Body of pancreas (tissue), 4 donors: ENCODE results near the gene MCF2L2. TPM values are rescaled to one million over a fixed set of nuclear protein-coding genes. Genes with fewer than 3 reads are reported as not detected.

Experiments used
- ATAC-seq: fragments of 150-250 bp; one replicate; pipeline ENCODE4 v1.9.1; 2016
- DNase-seq, 4 donors: peaks; one replicate each; pipeline ENCODE4 v3.0.0-alpha.2; 2019
- H3K27ac ChIP-seq, 4 donors: fragments of 200-600 bp; sonication (generic); 1 replicate in 3 of 4; 2 replicates in 1 of 4; pipeline versions ENCODE4 v1.5.1 to v1.6.1; 2016 to 2019; ENCODE audit warnings: mild to moderate bottlenecking in 1 of 4, mixed read lengths in 1 of 4, moderate library complexity in 1 of 4
- H3K27me3 ChIP-seq, 2 donors: fragments of 200-600 bp; sonication (generic); one replicate each; pipeline ENCODE4 v1.6.0; 2016; ENCODE audit warnings: mild to moderate bottlenecking in 1 of 2
- H3K36me3 ChIP-seq, 2 donors: fragments of 200-600 bp; sonication (generic); replicated peaks in 1 of 2; 2 replicates each; pipeline ENCODE4 v1.5.1; 2016; ENCODE audit warnings: low read depth in 2 of 2; ENCODE audit not compliant: insufficient read depth in 1 of 2
- H3K4me1 ChIP-seq: fragments of 200-600 bp; sonication (generic); one replicate; pipeline ENCODE4 v1.6.0; 2016
- H3K4me3 ChIP-seq, 2 donors: fragments of 200-600 bp; sonication (generic); 1 replicate in 1 of 2; 2 replicates in 1 of 2; pipeline ENCODE4 v1.5.1; 2016 to 2019
- H3K9me3 ChIP-seq, 3 donors: fragments of 200-600 bp; sonication (generic); 1 replicate in 2 of 3; 2 replicates in 1 of 3; pipeline ENCODE4 v1.5.1; 2016
- CTCF ChIP-seq, 7 experiments: fragments of 450-650 bp in 4 of 7; fragments of 200-600 bp in 3 of 7; sonication (generic) in 3 of 7; IDR thresholded peaks; one replicate each; pipeline ENCODE4 v1.5.1; 2016 to 2019; ENCODE audit warnings: antibody characterized with exemption in 7 of 7
- POLR2A ChIP-seq, 3 donors: fragments of 450-650 bp; IDR thresholded peaks; one replicate each; pipeline ENCODE4 v1.6.1; 2016; ENCODE audit warnings: antibody characterized with exemption in 3 of 3, mild to moderate bottlenecking in 2 of 3
- WGBS, 2 donors: methylation state at CpG; one replicate each; pipeline ENCODE4 v1.1.5; 2017; 5-methylcytosine and 5-hydroxymethylcytosine counted together
- intact Hi-C: fragments of 100-400 bp; cut with DNase I; formaldehyde crosslinking; loops from one replicate; pipeline ENCODE4 v1.15.1; 2023
- total RNA-seq, 2 donors: library from RNA; depleted of rRNA; stranded (reverse); fragments of >200 nt; gene quantifications; one replicate each; pipeline ENCODE4 v1.1.0, GENCODE V29; 2016

The MCF2L2 gene
- total RNA-seq, 2 donors from 2014 or later, result 0.26 TPM; not detected in 1

GRCh38 chr3:183434992-183435391, 6.6 kb upstream of the MCF2L2 start:
- TF ChIP-seq POLR2A (IDR thresholded peaks at IDR 0.05) (no peak), CTCF (IDR thresholded peaks at IDR 0.05) (no peak)
- no peaks in the 10 kb centered on the region for H3K9me3 ChIP-seq
- no peaks in the 10 kb centered on the region for H3K36me3 ChIP-seq
- DNase-seq (no peak), ATAC-seq (no peak)
- H3K4me1 ChIP-seq, result peaks cover 6% of the 10 kb centered on the region
- 93 to 95% methylated on average over 2 of the region's 2 CpGs for WGBS, 2 donors
- no peak overlapping the region for H3K27ac ChIP-seq
- no peaks in the 10 kb centered on the region for H3K27me3 ChIP-seq
- no peak overlapping the region for H3K4me3 ChIP-seq
- intact Hi-C loops, result no loop called here

- TF ChIP-seq CTCF (IDR thresholded peaks at IDR 0.05), result no peak
- Histone ChIP-seq H3K27ac (no peak overlapping the region), H3K27me3 (no peaks in the 10 kb centered on the region), H3K4me1 (peaks cover 6% of the 10 kb centered on the region), H3K4me3 (no peak overlapping the region), H3K9me3 (no peaks in the 10 kb centered on the region), H3K36me3 (no peaks in the 10 kb centered on the region)
- DNase-seq, result no peak
- 8 to 9% methylated on average over 9 of the region's 9 CpGs for WGBS, 2 donors
- intact Hi-C loops, result no loop called here
- ATAC-seq, result no peak
These were observed 6.1 kb upstream of the MCF2L2 start for GRCh38 chr3:183434503-183434902.

- Histone ChIP-seq H3K9me3 (no peaks in the 10 kb centered on the region), H3K27me3 (peaks cover 0 to 10% of the 10 kb centered on the region in 2 donors), H3K27ac (no peak overlapping the region), H3K36me3 (no peaks in the 10 kb centered on the region), H3K4me3 (no peak overlapping the region), H3K4me1 (peaks cover 18% of the 10 kb centered on the region)
- no peak for TF ChIP-seq CTCF (IDR thresholded peaks at IDR 0.05)
- no peak for TF ChIP-seq POLR2A (IDR thresholded peaks at IDR 0.05)
- 72 to 81% methylated on average over 5 of the region's 5 CpGs for WGBS, 2 donors
- ATAC-seq, result no peak
- intact Hi-C loops, result no loop called here
- no peak for DNase-seq
These were observed 2.0 kb upstream of the MCF2L2 start for GRCh38 chr3:183430325-183430957.

DNA sequence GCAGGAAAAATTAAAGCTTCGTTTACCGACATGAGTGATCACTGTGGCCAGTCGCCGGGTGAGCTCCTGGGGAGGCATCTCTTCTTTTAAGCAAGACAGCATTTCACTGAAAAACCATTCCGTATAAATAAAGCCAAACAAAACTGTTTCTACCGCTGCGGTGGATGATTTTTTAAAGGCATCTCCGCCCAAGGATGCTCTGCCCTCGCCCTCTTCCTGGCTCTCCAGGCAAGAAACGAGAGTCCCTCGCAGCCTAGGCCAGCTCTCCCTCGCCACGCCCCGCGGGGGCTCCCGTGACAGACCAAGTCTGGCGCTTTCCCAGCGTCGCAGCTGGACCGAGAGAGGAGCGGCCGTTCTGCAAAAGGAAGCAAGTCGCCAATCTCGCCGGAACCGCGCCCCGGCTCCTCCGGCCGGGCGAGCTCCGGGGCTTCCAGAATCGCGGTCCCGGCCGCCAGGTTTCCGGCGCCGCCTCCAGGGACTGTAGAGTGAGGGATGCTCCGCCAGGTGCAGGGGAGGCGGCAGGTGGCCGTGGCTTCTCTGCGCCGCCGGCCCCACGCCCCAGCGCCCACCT, 458 bp downstream of the MCF2L2 start:
- 1 to 3% methylated on average over 8 to 47 of the region's 47 CpGs for WGBS, 2 donors
- peaks cover 0 to 10% of the 10 kb centered on the region in 2 donors for H3K27me3 ChIP-seq

More for the DNA sequence above, 458 bp downstream of the MCF2L2 start:
- intact Hi-C loops, result no loop called here
- Histone ChIP-seq H3K4me3 (peak overlapping the region; percentile 12 to 71), H3K4me1 (peaks cover 18% of the 10 kb centered on the region), H3K27ac (no peak overlapping the region), H3K36me3 (no peaks in the 10 kb centered on the region), H3K9me3 (no peaks in the 10 kb centered on the region)
- DNase-seq, result peak; percentile 40 to 70 (median 52)
- ATAC-seq, result peak; percentile 59
- TF ChIP-seq CTCF (IDR thresholded peaks at IDR 0.05) (no peak), POLR2A (IDR thresholded peaks at IDR 0.05) (no peak)
